MM.1S (cell line): ENCODE results near the gene STON2.

Experiments used
- DNase-seq: peaks from one replicate; pipeline ENCODE4 v3.0.0-alpha.2; 2015
- H2AFZ ChIP-seq: fragments of 300-600 bp; sonication (generic); 2 replicates; pipeline ENCODE4 v1.6.0; 2016; ENCODE audit warnings: antibody characterized with exemption, low read length
- H3F3A ChIP-seq: fragments of 300-600 bp; sonication (generic); 2 replicates; pipeline ENCODE4 v1.6.1; 2016; ENCODE audit warnings: mild to moderate bottlenecking, antibody characterized with exemption, low read length, moderate library complexity, mixed read lengths; ENCODE audit not compliant: insufficient read depth
- H3K27ac ChIP-seq: fragments of 300-600 bp; sonication (generic); 2 replicates; pipeline ENCODE4 v1.5.1; 2016; ENCODE audit warnings: mild to moderate bottlenecking, low read length
- H3K27me3 ChIP-seq: fragments of 300-600 bp; sonication (generic); replicated peaks from 2 replicates; pipeline ENCODE4 v1.6.0; 2016; ENCODE audit warnings: low read length; ENCODE audit not compliant: insufficient read depth
- H3K36me3 ChIP-seq: fragments of 300-600 bp; sonication (generic); replicated peaks from 2 replicates; pipeline ENCODE4 v1.6.1; 2016; ENCODE audit warnings: mild to moderate bottlenecking, low read length, mixed read lengths; ENCODE audit not compliant: insufficient read depth
- H3K4me1 ChIP-seq: fragments of 300-600 bp; sonication (generic); 2 replicates; pipeline ENCODE4 v1.6.1; 2016; ENCODE audit warnings: low read length, mixed read lengths
- H3K4me2 ChIP-seq: fragments of 300-600 bp; sonication (generic); 2 replicates; pipeline ENCODE4 v1.6.0; 2016; ENCODE audit warnings: low read depth, low read length
- H3K4me3 ChIP-seq: fragments of 300-600 bp; sonication (generic); 2 replicates; pipeline ENCODE4 v1.5.1; 2016; ENCODE audit warnings: low read length, mixed read lengths
- H3K79me2 ChIP-seq: fragments of 300-600 bp; sonication (generic); 2 replicates; pipeline ENCODE4 v1.6.1; 2016; ENCODE audit warnings: mixed run types, low read length, mixed read lengths
- H3K9ac ChIP-seq: fragments of 300-600 bp; sonication (generic); 2 replicates; pipeline ENCODE4 v1.6.1; 2016; ENCODE audit warnings: low read length, mixed read lengths
- H3K9me2 ChIP-seq: fragments of 300-600 bp; sonication (generic); replicated peaks from 2 replicates; pipeline ENCODE4 v1.6.1; 2016; ENCODE audit warnings: mild to moderate bottlenecking, low read length, mixed read lengths; ENCODE audit not compliant: insufficient read depth
- H3K9me3 ChIP-seq: fragments of 300-600 bp; sonication (generic); replicated peaks from 2 replicates; pipeline ENCODE4 v1.6.1; 2016; ENCODE audit warnings: mild to moderate bottlenecking, low read length, mixed read lengths; ENCODE audit not compliant: insufficient read depth
- H4K20me1 ChIP-seq: fragments of 300-600 bp; sonication (generic); 2 replicates; pipeline ENCODE4 v1.6.1; 2016; ENCODE audit warnings: mild to moderate bottlenecking, low read length, moderate library complexity, mixed read lengths; ENCODE audit not compliant: insufficient read depth
- CTCF ChIP-seq: fragments of 300-600 bp; sonication (generic); IDR thresholded peaks from 2 replicates; pipeline ENCODE4 v1.5.1; 2016; ENCODE audit warnings: antibody characterized with exemption, low read length, mixed read lengths
- EZH2 ChIP-seq: fragments of 300-600 bp; sonication (generic); optimal IDR thresholded peaks from 2 replicates; pipeline ENCODE3; 2017; ENCODE audit warnings: low read depth, mild to moderate bottlenecking, antibody characterized with exemption, low read length, mixed read lengths
- EZH2phosphoT487 ChIP-seq: fragments of 300-600 bp; sonication (generic); IDR thresholded peaks from 2 replicates; pipeline ENCODE4 v1.6.1; 2018; ENCODE audit warnings: antibody characterized with exemption, low read length

Gene STON2

GRCh38 chr14:81219210-81219758 is 180.8 kb downstream of the STON2 start:
- no peaks in the 10 kb centered on the region for H4K20me1 ChIP-seq
- no peak overlapping the region for H2AFZ ChIP-seq
- H3F3A ChIP-seq, result peaks cover 15% of the 10 kb centered on the region
- TF ChIP-seq CTCF (no peak), EZH2phosphoT487 (no peak), EZH2 (no peak)
- DNase-seq, result peak; percentile 90
- peak overlapping the region; percentile 98 for H3K27ac ChIP-seq
- no peaks in the 10 kb centered on the region for H3K9me3 ChIP-seq
- peak overlapping the region; percentile 95 for H3K9ac ChIP-seq
- no peaks in the 10 kb centered on the region for H3K9me2 ChIP-seq
- peaks cover 43% of the 10 kb centered on the region for H3K79me2 ChIP-seq
- 0 out of 2 replicates have a peak, but pooled peaks cover 5% of the 10 kb centered on the region for H3K4me1 ChIP-seq
- H3K27me3 ChIP-seq, result no peaks in the 10 kb centered on the region
- peak overlapping the region; percentile 75 for H3K4me3 ChIP-seq
- no peaks in the 10 kb centered on the region for H3K36me3 ChIP-seq
- peak overlapping the region; percentile 57; the same call in 1 of the 2 replicates for H3K4me2 ChIP-seq

GRCh38 chr14:81211844-81212243 is 188.3 kb downstream of the STON2 start:
- peak; percentile 32 for TF ChIP-seq CTCF
- TF ChIP-seq EZH2phosphoT487, result no peak
- no peak for TF ChIP-seq EZH2
- H3K9me3 ChIP-seq, result no peaks in the 10 kb centered on the region
- H3K4me3 ChIP-seq, result no peak overlapping the region
- H3K27ac ChIP-seq, result no peak overlapping the region
- H3K79me2 ChIP-seq, result peaks cover 65% of the 10 kb centered on the region
- no peaks in the 10 kb centered on the region; the same call in 1 of the 2 replicates for H3K36me3 ChIP-seq
- H3K9ac ChIP-seq, result no peak overlapping the region
- no peaks in the 10 kb centered on the region for H3K27me3 ChIP-seq
- no peaks in the 10 kb centered on the region for H3F3A ChIP-seq
- peak; percentile 23 for DNase-seq
- no peaks in the 10 kb centered on the region for H3K9me2 ChIP-seq
- H3K4me2 ChIP-seq, result no peak overlapping the region
- 0 out of 2 replicates have a peak, but pooled peaks cover 4% of the 10 kb centered on the region for H3K4me1 ChIP-seq
- H2AFZ ChIP-seq, result no peak overlapping the region
- no peaks in the 10 kb centered on the region for H4K20me1 ChIP-seq
